Body of pancreas (tissue), 4 donors: ENCODE measurements around the gene ADCK2.

Source experiments
- POLR2A ChIP-seq, 3 donors: fragments of 450-650 bp; IDR thresholded peaks; one replicate each; pipeline ENCODE4 v1.6.1; 2016; ENCODE audit warnings: antibody characterized with exemption in 3 of 3, mild to moderate bottlenecking in 2 of 3
- TF ChIP-seq, protein P1 (sequence below), 7 experiments: fragments of 450-650 bp in 4 of 7; fragments of 200-600 bp in 3 of 7; sonication (generic) in 3 of 7; IDR thresholded peaks; one replicate each; pipeline ENCODE4 v1.5.1; 2016 to 2019; ENCODE audit warnings: antibody characterized with exemption in 7 of 7

DNA sequence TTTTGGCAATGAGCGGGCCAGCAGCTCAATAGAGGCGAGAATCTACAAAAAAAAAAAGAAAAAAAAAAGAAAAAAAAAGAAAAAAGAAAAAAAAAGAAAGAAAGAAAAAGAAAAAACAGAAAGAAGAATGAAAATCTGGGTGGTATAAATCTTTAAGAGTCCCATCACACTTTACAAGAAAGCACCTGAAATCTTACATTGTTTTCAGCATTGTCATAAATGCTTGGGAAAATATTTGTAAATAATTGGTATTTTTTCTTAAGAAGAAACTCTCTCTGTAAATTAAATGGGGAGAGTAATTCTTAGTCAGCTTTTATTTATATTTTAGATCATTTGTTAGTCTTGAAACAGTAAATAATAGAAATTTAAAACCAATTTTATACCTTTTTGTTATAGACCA is 62.0 kb downstream of the ADCK2 start:
- TF ChIP-seq POLR2A (IDR thresholded peaks at IDR 0.05), result no peak
- TF ChIP-seq, protein P1, sequence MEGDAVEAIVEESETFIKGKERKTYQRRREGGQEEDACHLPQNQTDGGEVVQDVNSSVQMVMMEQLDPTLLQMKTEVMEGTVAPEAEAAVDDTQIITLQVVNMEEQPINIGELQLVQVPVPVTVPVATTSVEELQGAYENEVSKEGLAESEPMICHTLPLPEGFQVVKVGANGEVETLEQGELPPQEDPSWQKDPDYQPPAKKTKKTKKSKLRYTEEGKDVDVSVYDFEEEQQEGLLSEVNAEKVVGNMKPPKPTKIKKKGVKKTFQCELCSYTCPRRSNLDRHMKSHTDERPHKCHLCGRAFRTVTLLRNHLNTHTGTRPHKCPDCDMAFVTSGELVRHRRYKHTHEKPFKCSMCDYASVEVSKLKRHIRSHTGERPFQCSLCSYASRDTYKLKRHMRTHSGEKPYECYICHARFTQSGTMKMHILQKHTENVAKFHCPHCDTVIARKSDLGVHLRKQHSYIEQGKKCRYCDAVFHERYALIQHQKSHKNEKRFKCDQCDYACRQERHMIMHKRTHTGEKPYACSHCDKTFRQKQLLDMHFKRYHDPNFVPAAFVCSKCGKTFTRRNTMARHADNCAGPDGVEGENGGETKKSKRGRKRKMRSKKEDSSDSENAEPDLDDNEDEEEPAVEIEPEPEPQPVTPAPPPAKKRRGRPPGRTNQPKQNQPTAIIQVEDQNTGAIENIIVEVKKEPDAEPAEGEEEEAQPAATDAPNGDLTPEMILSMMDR (IDR thresholded peaks at IDR 0.05), result no peak
